K562 (cell line): Measurements from ENCODE around the gene SFR1. TPM values are rescaled to one million over a fixed set of nuclear protein-coding genes. Genes with fewer than 3 reads are reported as not detected.

Experiments used
- ATAC-seq: fragments of 200-7000 bp; cut with Tn5 transposase; 3 replicates; pipeline ENCODE4 v1.9.1; 2020; ENCODE audit warnings: moderate library complexity
- BruUV-seq: library from RNA; stranded (reverse); fragments of 400-500 nt; replicated peaks from 2 replicates; lab custom pipeline; 2021; lab: Mats Ljungman, UMichigan
- CTCF ChIA-PET: fragments of 300-600 bp; formaldehyde crosslinking; extraction: SDS; loops from one replicate; lab custom pipeline; 2021; ENCODE audit warnings: low intra/inter-chr PET ratio; lab: Yijun Ruan, JAX
- POLR2A ChIA-PET: fragments of 300-600, 350-650 bp; sonication (Branson Sonifier 250); formaldehyde crosslinking; extraction: SDS; loops from one replicate; lab custom pipeline; 2021; ENCODE audit warnings: antibody characterized with exemption, inconsistent platforms; lab: Yijun Ruan, JAX
- DNase-seq, 4 experiments: peaks; one replicate each; pipeline versions ENCODE4 v3.0.0 to v3.0.0-alpha.2; 2011 to 2018; ENCODE audit warnings: low spot score in 3 of 4, mixed read lengths in 3 of 4; ENCODE audit errors: extremely low read depth in 1 of 4
- FAIRE-seq: peaks from 2 replicates; lab custom pipeline; 2011; peaks lifted over from hg19 to GRCh38; lab: Jason Lieb, UNC
- H2AFZ ChIP-seq: 2 replicates; pipeline ENCODE4 v1.6.0; 2011; ENCODE audit warnings: low read depth, low read length, control low read depth, inconsistent platforms
- H3K27ac ChIP-seq: fragments of 200-600 bp; 3 replicates; pipeline ENCODE4 v1.8.0; 2011; ENCODE audit warnings: low read depth, mild to moderate bottlenecking, control low read depth, inconsistent platforms, low read length, moderate library complexity, mixed read lengths; ENCODE audit errors: extremely low read depth
- H3K27me3 ChIP-seq, 2 experiments: fragments of 300-600 bp in 1 of 2; 2 replicates in 1 of 2; 3 replicates in 1 of 2; pipeline versions ENCODE4 v1.6.0 to v1.8.0; 2011; ENCODE audit warnings: inconsistent platforms in 2 of 2, low read length in 2 of 2, mild to moderate bottlenecking in 1 of 2, mixed read lengths in 1 of 2, moderate library complexity in 1 of 2; ENCODE audit not compliant: control insufficient read depth in 2 of 2, insufficient read depth in 2 of 2
- H3K36me3 ChIP-seq: fragments of 300-600 bp; 3 replicates; pipeline ENCODE4 v1.8.0; 2011; ENCODE audit warnings: mild to moderate bottlenecking, low read length, inconsistent platforms; ENCODE audit not compliant: control insufficient read depth, insufficient read depth
- H3K4me1 ChIP-seq, 2 experiments: fragments of 200-600 bp in 1 of 2; replicated peaks in 1 of 2; 2 replicates in 1 of 2; 3 replicates in 1 of 2; pipeline versions ENCODE4 v1.5.1 to v1.8.0; 2011; ENCODE audit warnings: inconsistent platforms in 2 of 2, low read length in 2 of 2, mild to moderate bottlenecking in 1 of 2, mixed read lengths in 1 of 2, moderate library complexity in 1 of 2; ENCODE audit not compliant: control insufficient read depth in 2 of 2, insufficient read depth in 2 of 2
- H3K4me2 ChIP-seq: 2 replicates; pipeline ENCODE4 v1.6.1; 2011; ENCODE audit warnings: low read length, control low read depth, inconsistent platforms, mixed read lengths; ENCODE audit not compliant: insufficient read depth
- H3K4me3 ChIP-seq: fragments of 200-600 bp; sonication (generic), shearing (Covaris generic); 2 replicates; pipeline ENCODE4 v1.5.1; 2016; ENCODE audit warnings: control low read depth, inconsistent platforms
- H3K79me2 ChIP-seq: fragments of 200-600 bp; 3 replicates; pipeline ENCODE4 v1.8.0; 2011; ENCODE audit warnings: low read length, inconsistent platforms; ENCODE audit not compliant: control insufficient read depth, insufficient read depth
- H3K9ac ChIP-seq, 2 experiments: 2 replicates each; pipeline versions ENCODE4 v1.6.0 to v1.6.1; 2011; ENCODE audit warnings: low read depth in 2 of 2, low read length in 2 of 2, control low read depth in 1 of 2, inconsistent platforms in 1 of 2, mild to moderate bottlenecking in 1 of 2, mixed read lengths in 1 of 2; ENCODE audit not compliant: insufficient read depth in 1 of 2
- H3K9me1 ChIP-seq: one replicate; pipeline ENCODE4 v1.6.0; 2011; ENCODE audit warnings: inconsistent platforms, mild to moderate bottlenecking, low read length, moderate library complexity; ENCODE audit not compliant: control insufficient read depth, insufficient read depth
- H3K9me3 ChIP-seq: replicated peaks from 2 replicates; pipeline ENCODE4 v1.5.1; 2011; ENCODE audit warnings: low read depth, low read length, inconsistent platforms; ENCODE audit not compliant: control insufficient read depth, insufficient read depth
- H4K20me1 ChIP-seq: replicated peaks from 2 replicates; pipeline ENCODE4 v1.6.1; 2011; ENCODE audit warnings: low read length, inconsistent platforms, mixed read lengths; ENCODE audit not compliant: control insufficient read depth, insufficient read depth
- CBFB ChIP-seq: sonication (generic); formaldehyde crosslinking; IDR thresholded peaks from 2 replicates; pipeline ENCODE4 v1.4.0; 2020; ENCODE audit warnings: mild to moderate bottlenecking, missing genetic modification reagents
- CEBPG ChIP-seq, 3 experiments: fragments of 200-800 bp in 1 of 3; sonication (Bioruptor generic) in 1 of 3; sonication (generic) in 1 of 3; formaldehyde crosslinking in 1 of 3; IDR thresholded peaks in 2 of 3; conservative IDR thresholded peaks in 1 of 3; 2 replicates each; pipeline versions ENCODE4 v1.6.1 to v1.8.0; 2016 to 2022; ENCODE audit warnings: missing compliant biosample characterization in 2 of 3, missing genetic modification characterization in 2 of 3, mild to moderate bottlenecking in 1 of 3, missing genetic modification reagents in 1 of 3
- EP300 ChIP-seq: IDR thresholded peaks from 2 replicates; pipeline ENCODE4 v1.6.1; 2012; ENCODE audit warnings: low read length, improper control_type of control experiment
- HDAC2 ChIP-seq: fragments of 450-650 bp; IDR thresholded peaks from 2 replicates; pipeline ENCODE4 v1.6.1; 2016; ENCODE audit warnings: mild to moderate bottlenecking
- HMG20B ChIP-seq: fragments of 250-450 bp; sonication (Bioruptor Pico); IDR thresholded peaks from 2 replicates; pipeline ENCODE4 v1.5.0; 2021; ENCODE audit warnings: mild to moderate bottlenecking
- MAFK ChIP-seq: IDR thresholded peaks from 2 replicates; pipeline ENCODE4 v1.6.1; 2011; ENCODE audit warnings: low read length, improper control_type of control experiment
- POLR2AphosphoS2 ChIP-seq: IDR thresholded peaks from 2 replicates; pipeline ENCODE4 v1.6.1; 2012; ENCODE audit warnings: low read length, improper control_type of control experiment
- SLC30A9 ChIP-seq: fragments of 250-450 bp; sonication (Bioruptor Pico); IDR thresholded peaks from 2 replicates; pipeline ENCODE4 v1.8.0; 2022; ENCODE audit warnings: mild to moderate bottlenecking, moderate library complexity
- XRCC3 ChIP-seq: fragments of 450-650 bp; IDR thresholded peaks from 2 replicates; pipeline ENCODE4 v1.6.1; 2017; ENCODE audit warnings: mild to moderate bottlenecking, moderate library complexity
- ZNF41 ChIP-seq: fragments of 250-450 bp; sonication (Bioruptor Pico); conservative IDR thresholded peaks from 2 replicates; pipeline ENCODE4 v1.4.0; 2020; ENCODE audit warnings: mild to moderate bottlenecking
- WGBS: fragments of 100-300 bp; shearing (Covaris generic); methylation state at CpG from one replicate; pipeline ENCODE4 v1.1.6; 2016; ENCODE audit warnings: low coverage, mixed read lengths; ENCODE audit not compliant: insufficient coverage; ENCODE audit errors: missing lambda C conversion rate; 5-methylcytosine and 5-hydroxymethylcytosine counted together
- in situ Hi-C: fragments of 300-500 bp; cut with MboI; formaldehyde crosslinking; loops from 4 replicates; pipeline ENCODE4 v1.15.0; 2018; ENCODE audit warnings: inconsistent platforms, mixed read lengths
- intact Hi-C: fragments of 100-400 bp; cut with micrococcal nuclease; formaldehyde crosslinking; loops from 2 replicates; pipeline ENCODE4 v1.14.2; 2022
- polyA plus RNA-seq, 8 experiments: library from polyadenylated mRNA; depleted of rRNA in 4 of 8; stranded (reverse) in 5 of 8; unstranded in 3 of 8; fragments of >200 nt; fragmentation: Nextera tagmentation in 2 of 8; fragmentation: Illumina TruSeq in 1 of 8; extraction: Ambion mirVana in 2 of 8; extraction: Trizol in 1 of 8; gene quantifications; 2 replicates each; pipeline versions ENCODE4 v1.2.1 to v1.2.3, GENCODE V29; 2011 to 2014; ENCODE audit warnings: inconsistent platforms in 1 of 8, missing spikeins in 1 of 8
- total RNA-seq, 7 experiments: library from RNA; depleted of rRNA in 6 of 7; stranded (reverse); fragments of >200 nt in 6 of 7; fragmentation: Illumina TruSeq in 2 of 7; extraction: Trizol in 2 of 7; gene quantifications; 2 replicates each; pipeline versions ENCODE4 v1.2.1 to v1.2.3, GENCODE V29; 2011 to 2021; ENCODE audit warnings: low replicate concordance in 1 of 7
- TF ChIP-seq, protein P1 (sequence below): fragments of 450-650 bp; IDR thresholded peaks from 2 replicates; pipeline ENCODE4 v1.6.1; 2017; ENCODE audit warnings: antibody characterized with exemption, mild to moderate bottlenecking
- TF ChIP-seq, protein P2 (sequence below), 2 experiments: fragments of 450-650 bp in 1 of 2; sonication (generic) in 1 of 2; formaldehyde crosslinking in 1 of 2; IDR thresholded peaks in 1 of 2; conservative IDR thresholded peaks in 1 of 2; 2 replicates each; pipeline versions ENCODE4 v1.6.1 to v1.8.1; 2016 to 2023; ENCODE audit warnings: mild to moderate bottlenecking in 2 of 2, moderate library complexity in 2 of 2, inconsistent platforms in 1 of 2, missing genetic modification reagents in 1 of 2
- TF ChIP-seq, protein P3 (sequence below): sonication (generic); formaldehyde crosslinking; IDR thresholded peaks from 2 replicates; pipeline ENCODE4 v1.8.1; 2023; ENCODE audit warnings: mild to moderate bottlenecking, missing genetic modification reagents

The SFR1 gene
- total and polyA plus RNA-seq, 9 of the 15 experiments (the other 6 are each of a cell fraction or from before 2014, with no cell fraction given), result 4.3 to 18.7 (median 9.1) TPM

DNA sequence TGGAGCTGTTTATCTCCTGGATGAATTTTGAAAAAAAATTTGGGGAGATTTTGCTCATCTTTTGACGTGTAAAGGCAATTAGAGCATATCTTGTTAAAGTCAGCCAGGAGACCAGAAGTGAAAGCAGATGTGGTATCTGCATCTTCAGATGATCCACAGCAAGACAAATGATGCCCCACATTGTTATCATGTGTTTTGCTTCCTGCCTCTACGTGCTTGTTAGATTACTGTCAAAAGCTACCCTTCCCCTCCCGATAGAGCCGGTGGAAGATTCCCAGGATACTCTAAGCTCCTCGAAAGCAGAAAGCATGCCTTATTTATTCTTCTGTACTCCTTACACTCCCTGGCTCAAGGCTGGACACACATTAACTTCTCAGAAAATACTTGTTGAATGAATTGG is 49.2 kb upstream of the SFR1 start (continued):
- TF ChIP-seq, protein P1, sequence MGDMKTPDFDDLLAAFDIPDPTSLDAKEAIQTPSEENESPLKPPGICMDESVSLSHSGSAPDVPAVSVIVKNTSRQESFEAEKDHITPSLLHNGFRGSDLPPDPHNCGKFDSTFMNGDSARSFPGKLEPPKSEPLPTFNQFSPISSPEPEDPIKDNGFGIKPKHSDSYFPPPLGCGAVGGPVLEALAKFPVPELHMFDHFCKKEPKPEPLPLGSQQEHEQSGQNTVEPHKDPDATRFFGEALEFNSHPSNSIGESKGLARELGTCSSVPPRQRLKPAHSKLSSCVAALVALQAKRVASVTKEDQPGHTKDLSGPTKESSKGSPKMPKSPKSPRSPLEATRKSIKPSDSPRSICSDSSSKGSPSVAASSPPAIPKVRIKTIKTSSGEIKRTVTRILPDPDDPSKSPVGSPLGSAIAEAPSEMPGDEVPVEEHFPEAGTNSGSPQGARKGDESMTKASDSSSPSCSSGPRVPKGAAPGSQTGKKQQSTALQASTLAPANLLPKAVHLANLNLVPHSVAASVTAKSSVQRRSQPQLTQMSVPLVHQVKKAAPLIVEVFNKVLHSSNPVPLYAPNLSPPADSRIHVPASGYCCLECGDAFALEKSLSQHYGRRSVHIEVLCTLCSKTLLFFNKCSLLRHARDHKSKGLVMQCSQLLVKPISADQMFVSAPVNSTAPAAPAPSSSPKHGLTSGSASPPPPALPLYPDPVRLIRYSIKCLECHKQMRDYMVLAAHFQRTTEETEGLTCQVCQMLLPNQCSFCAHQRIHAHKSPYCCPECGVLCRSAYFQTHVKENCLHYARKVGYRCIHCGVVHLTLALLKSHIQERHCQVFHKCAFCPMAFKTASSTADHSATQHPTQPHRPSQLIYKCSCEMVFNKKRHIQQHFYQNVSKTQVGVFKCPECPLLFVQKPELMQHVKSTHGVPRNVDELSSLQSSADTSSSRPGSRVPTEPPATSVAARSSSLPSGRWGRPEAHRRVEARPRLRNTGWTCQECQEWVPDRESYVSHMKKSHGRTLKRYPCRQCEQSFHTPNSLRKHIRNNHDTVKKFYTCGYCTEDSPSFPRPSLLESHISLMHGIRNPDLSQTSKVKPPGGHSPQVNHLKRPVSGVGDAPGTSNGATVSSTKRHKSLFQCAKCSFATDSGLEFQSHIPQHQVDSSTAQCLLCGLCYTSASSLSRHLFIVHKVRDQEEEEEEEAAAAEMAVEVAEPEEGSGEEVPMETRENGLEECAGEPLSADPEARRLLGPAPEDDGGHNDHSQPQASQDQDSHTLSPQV, result no peak
- no peak for TF ChIP-seq HMG20B (CRISPR knock-in tag)

DNA sequence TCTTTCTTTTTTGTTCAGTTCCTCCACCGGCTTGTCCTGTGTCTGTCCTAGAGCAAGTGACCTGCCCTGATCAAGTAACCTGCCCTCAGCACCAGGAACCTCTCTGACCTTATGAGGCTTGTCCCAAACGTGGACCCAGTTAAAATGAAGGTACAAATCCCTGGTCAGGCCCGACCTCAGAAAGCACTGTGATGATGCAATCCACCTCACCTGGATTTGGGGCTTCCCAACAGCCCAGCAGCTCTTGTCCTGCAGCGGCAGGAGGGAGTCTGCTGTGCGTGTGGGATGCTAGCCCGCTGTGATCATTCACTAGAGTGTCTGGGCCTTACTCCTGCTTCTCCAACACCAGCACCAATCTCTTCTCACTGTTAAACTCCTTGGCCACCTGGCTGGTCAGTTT is 47.5 kb upstream of the SFR1 start:
- POLR2A ChIA-PET, result interaction anchor here (0.8 kb wide), 1 partner anchor 140 kb away, joined by 3 read pairs; no protein-coding TSS in a partner anchor
- 0% methylated on average over 6 of the region's 6 CpGs for WGBS
- Histone ChIP-seq H3K9me3 (no peaks in the 10 kb centered on the region), H3K4me1 (no peaks in the 10 kb centered on the region), H3K36me3 (no peaks in the 10 kb centered on the region), H4K20me1 (no peaks in the 10 kb centered on the region), H3K4me2 (no peak overlapping the region), H3K9me1 (no peaks in the 10 kb centered on the region), H3K9ac (no peak overlapping the region), H2AFZ (no peak overlapping the region), H3K27me3 (peaks cover 17 to 40% of the 10 kb centered on the region in 2 experiments), H3K79me2 (no peaks in the 10 kb centered on the region), H3K27ac (no peak overlapping the region), H3K4me3 (no peak overlapping the region)
- in situ Hi-C loops (no loop called here), intact Hi-C loops (no loop called here)
- ATAC-seq, result no peak
- no TSS peak for BruUV-seq
- TF ChIP-seq XRCC3 (no peak), ZNF41 (CRISPR knock-in tag) (no peak), SLC30A9 (CRISPR knock-in tag) (no peak), CEBPG (CRISPR knock-in tag; IDR thresholded peaks at IDR 0.05) (no peak), CEBPG (tag; conservative IDR thresholded peaks at IDR 0.05 in 1 of 2, IDR thresholded peaks at IDR 0.05 in 1 of 2) (0 out of 4 replicates have a peak, but pooled peaks of 1 of the 2 experiments have one; percentile 24), MAFK (no peak), EP300 (no peak), HDAC2 (no peak), CBFB (CRISPR knock-in tag) (no peak), POLR2AphosphoS2 (no peak)
- TF ChIP-seq, protein P2, sequence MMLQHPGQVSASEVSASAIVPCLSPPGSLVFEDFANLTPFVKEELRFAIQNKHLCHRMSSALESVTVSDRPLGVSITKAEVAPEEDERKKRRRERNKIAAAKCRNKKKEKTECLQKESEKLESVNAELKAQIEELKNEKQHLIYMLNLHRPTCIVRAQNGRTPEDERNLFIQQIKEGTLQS (IDR thresholded peaks at IDR 0.05), result peak; percentile 57
- TF ChIP-seq, protein P2 (CRISPR knock-in tag; conservative IDR thresholded peaks at IDR 0.05), result no peak
- TF ChIP-seq, protein P3, sequence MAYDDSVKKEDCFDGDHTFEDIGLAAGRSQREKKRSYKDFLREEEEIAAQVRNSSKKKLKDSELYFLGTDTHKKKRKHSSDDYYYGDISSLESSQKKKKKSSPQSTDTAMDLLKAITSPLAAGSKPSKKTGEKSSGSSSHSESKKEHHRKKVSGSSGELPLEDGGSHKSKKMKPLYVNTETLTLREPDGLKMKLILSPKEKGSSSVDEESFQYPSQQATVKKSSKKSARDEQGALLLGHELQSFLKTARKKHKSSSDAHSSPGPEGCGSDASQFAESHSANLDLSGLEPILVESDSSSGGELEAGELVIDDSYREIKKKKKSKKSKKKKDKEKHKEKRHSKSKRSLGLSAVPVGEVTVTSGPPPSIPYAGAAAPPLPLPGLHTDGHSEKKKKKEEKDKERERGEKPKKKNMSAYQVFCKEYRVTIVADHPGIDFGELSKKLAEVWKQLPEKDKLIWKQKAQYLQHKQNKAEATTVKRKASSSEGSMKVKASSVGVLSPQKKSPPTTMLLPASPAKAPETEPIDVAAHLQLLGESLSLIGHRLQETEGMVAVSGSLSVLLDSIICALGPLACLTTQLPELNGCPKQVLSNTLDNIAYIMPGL (CRISPR knock-in tag), result no peak
- DNase-seq, result no peak
- CTCF ChIA-PET, result no interaction called here
- no peak for FAIRE-seq
